Fibroblast of the aortic adventitia (primary cell): Measurements from ENCODE around the gene CFH. TPM values are rescaled to one million over a fixed set of nuclear protein-coding genes. Genes with fewer than 3 reads are reported as not detected.
"Not testable (repeated sequence)": the region's sequence is repeated elsewhere in the genome, so short reads cannot be mapped to it uniquely, and the experiment has no call there.

Source experiments
- DNase-seq: peaks from one replicate; pipeline ENCODE4 v3.0.0-alpha.2; 2010; ENCODE audit warnings: low read depth
- H3K4me3 ChIP-seq: 2 replicates; pipeline ENCODE4 v1.5.1; 2011; ENCODE audit warnings: low read depth, mild to moderate bottlenecking, control low read depth, low read length, moderate library complexity
- CTCF ChIP-seq: IDR thresholded peaks from 2 replicates; pipeline ENCODE4 v1.5.1; 2011; ENCODE audit warnings: mild to moderate bottlenecking, low read length, control low read depth, inconsistent platforms; ENCODE audit not compliant: insufficient read depth
- total RNA-seq: library from RNA; depleted of rRNA; stranded (reverse); fragments of >200 nt; gene quantifications from 2 replicates; pipeline ENCODE4 v1.2.3, GENCODE V29; 2012; ENCODE audit warnings: low replicate concordance

Gene CFH
- total RNA-seq, 1 donor = 105 TPM

- no peak for DNase-seq
Measured at GRCh38 chr1:196698993-196699392, 47.1 kb downstream of the CFH start.

GRCh38 chr1:196701144-196701543 is 49.3 kb downstream of the CFH start:
- DNase-seq = no peak
- H3K4me3 ChIP-seq = no peak overlapping the region
- TF ChIP-seq CTCF = no peak

More at GRCh38 chr1:196698993-196699392, 47.1 kb downstream of the CFH start:
- TF ChIP-seq CTCF = no peak
- no peak overlapping the region for H3K4me3 ChIP-seq

- not testable (repeated sequence) for DNase-seq, H3K4me3 ChIP-seq
Measured at GRCh38 chr1:196709892-196710291, 58.0 kb downstream of the CFH start.

- no peak for DNase-seq
Measured at GRCh38 chr1:196717868-196718267, 66.0 kb downstream of the CFH start.

GRCh38 chr1:196723325-196724185 is 71.7 kb downstream of the CFH start:
- DNase-seq = peak; percentile 50
- no peak overlapping the region for H3K4me3 ChIP-seq
- peak; percentile 74 for TF ChIP-seq CTCF

More at GRCh38 chr1:196717868-196718267, 66.0 kb downstream of the CFH start:
- no peak for TF ChIP-seq CTCF
- H3K4me3 ChIP-seq = no peak overlapping the region

GRCh38 chr1:196732526-196732925 is 80.7 kb downstream of the CFH start:
- TF ChIP-seq CTCF = peak; percentile 19
- DNase-seq = no peak
- H3K4me3 ChIP-seq = no peak overlapping the region

GRCh38 chr1:196733091-196733970 is 81.5 kb downstream of the CFH start:
- peak; percentile 5 for DNase-seq
- TF ChIP-seq CTCF = no peak
- H3K4me3 ChIP-seq = no peak overlapping the region
